Cerebellar nuclear complex (tissue), 1 donor: ENCODE measurements around the gene PRR5L.

Source experiments
- DNase-seq, 2 experiments: peaks; one replicate each; lab custom pipeline; 2025; lab: John Stamatoyannopoulos, UW

The PRR5L gene

GRCh38 chr11:36400766-36401455 lies 104.8 kb downstream of the PRR5L start:
- no peak for DNase-seq

GRCh38 chr11:36402568-36403170 lies 106.6 kb downstream of the PRR5L start:
- no peak for DNase-seq

- no peak for DNase-seq
Observed at GRCh38 chr11:36403661-36404060, 107.6 kb downstream of the PRR5L start.

GRCh38 chr11:36404831-36405230 lies 108.7 kb downstream of the PRR5L start:
- no peak for DNase-seq

GRCh38 chr11:36405585-36406367 lies 109.7 kb downstream of the PRR5L start:
- no peak for DNase-seq

GRCh38 chr11:36407356-36407755 lies 111.3 kb downstream of the PRR5L start:
- no peak for DNase-seq

GRCh38 chr11:36408498-36409136 lies 112.5 kb downstream of the PRR5L start:
- no peak for DNase-seq

GRCh38 chr11:36409152-36409816 lies 113.2 kb downstream of the PRR5L start:
- no peak for DNase-seq

- no peak for DNase-seq
Observed at GRCh38 chr11:36411202-36411640, 115.1 kb downstream of the PRR5L start.

- no peak for DNase-seq
Observed at GRCh38 chr11:36412781-36413383, 116.8 kb downstream of the PRR5L start.

- no peak for DNase-seq
Observed at GRCh38 chr11:36417154-36417553, 121.1 kb downstream of the PRR5L start.

GRCh38 chr11:36419791-36420424 lies 123.8 kb downstream of the PRR5L start:
- no peak for DNase-seq

GRCh38 chr11:36421546-36422155 lies 125.6 kb downstream of the PRR5L start:
- DNase-seq, result no peak

GRCh38 chr11:36425561-36426081 lies 129.5 kb downstream of the PRR5L start:
- DNase-seq, result no peak

- no peak for DNase-seq
Observed at GRCh38 chr11:36426226-36426848, 130.2 kb downstream of the PRR5L start.

GRCh38 chr11:36427079-36427478 lies 131.0 kb downstream of the PRR5L start:
- DNase-seq, result no peak

GRCh38 chr11:36427876-36428275 lies 131.8 kb downstream of the PRR5L start:
- DNase-seq, result no peak

GRCh38 chr11:36431429-36432092 lies 135.5 kb downstream of the PRR5L start:
- DNase-seq, result no peak

GRCh38 chr11:36432093-36432469 lies 136.0 kb downstream of the PRR5L start:
- DNase-seq, result no peak
